Subcutaneous adipose tissue (tissue), 4 donors: ENCODE data around the gene SAMD4A. TPM values are rescaled to one million over a fixed set of nuclear protein-coding genes. Genes with fewer than 3 reads are reported as not detected.

Source experiments
- CTCF ChIP-seq: fragments of 450-650 bp; IDR thresholded peaks from one replicate; pipeline ENCODE4 v1.5.1; 2016; ENCODE audit warnings: low read depth, mild to moderate bottlenecking, control low read depth, antibody characterized with exemption, moderate library complexity
- total RNA-seq, 4 donors: library from RNA; depleted of rRNA; stranded (reverse); fragments of >200 nt; gene quantifications; one replicate each; pipeline ENCODE4 v1.1.0, GENCODE V29; 2016

Gene SAMD4A
- total RNA-seq, 4 donors from 2014 or later: 30.0 to 65.9 (median 39.7) TPM

- TF ChIP-seq CTCF: no peak
Measured at GRCh38 chr14:54623279-54624004, 56.5 kb downstream of the SAMD4A start.

GRCh38 chr14:54625112-54625511, 58.2 kb downstream of the SAMD4A start:
- TF ChIP-seq CTCF: no peak

- TF ChIP-seq CTCF: no peak
Measured at GRCh38 chr14:54627219-54627539, 60.3 kb downstream of the SAMD4A start.

- no peak for TF ChIP-seq CTCF
Measured at GRCh38 chr14:54627540-54628363, 60.8 kb downstream of the SAMD4A start.

- no peak for TF ChIP-seq CTCF
Measured at GRCh38 chr14:54629183-54629582, 62.3 kb downstream of the SAMD4A start.

GRCh38 chr14:54629635-54630360, 62.9 kb downstream of the SAMD4A start:
- TF ChIP-seq CTCF: no peak

- TF ChIP-seq CTCF: no peak
Measured at GRCh38 chr14:54631016-54631415, 64.1 kb downstream of the SAMD4A start.
